Neural cell (in vitro differentiated cells): ENCODE measurements around the gene CEP170B. TPM values are rescaled to one million over a fixed set of nuclear protein-coding genes. Genes with fewer than 3 reads are reported as not detected.

Source experiments
- H2AFZ ChIP-seq: fragments of 200-600, 300-800 bp; sonication (generic), shearing (Covaris generic); 2 replicates; pipeline ENCODE4 v1.6.0; 2014; ENCODE audit warnings: low read depth, mild to moderate bottlenecking, antibody characterized with exemption, low read length, moderate library complexity
- H3F3A ChIP-seq: fragments of 200-600 bp; shearing (Covaris generic); 2 replicates; pipeline ENCODE4 v1.6.1; 2016; ENCODE audit warnings: mild to moderate bottlenecking, moderate library complexity, mixed read lengths, antibody characterized with exemption, low read length; ENCODE audit not compliant: insufficient read depth, poor library complexity, severe bottlenecking
- H3K27ac ChIP-seq: fragments of 200-600, 300-800 bp; sonication (generic), shearing (Covaris generic); 2 replicates; pipeline ENCODE4 v1.5.1; 2014; ENCODE audit warnings: mild to moderate bottlenecking, low read length, moderate library complexity
- H3K27me3 ChIP-seq: fragments of 300-800, 200-600 bp; sonication (generic), shearing (Covaris generic); 2 replicates; pipeline ENCODE4 v1.6.0; 2014; ENCODE audit warnings: mild to moderate bottlenecking, low read depth, low read length, moderate library complexity; ENCODE audit not compliant: insufficient read depth
- H3K36me3 ChIP-seq: fragments of 300-800, 200-600 bp; sonication (generic), shearing (Covaris generic); 2 replicates; pipeline ENCODE4 v1.5.1; 2014; ENCODE audit warnings: mild to moderate bottlenecking, antibody characterized with exemption, low read length, moderate library complexity; ENCODE audit not compliant: insufficient read depth
- H3K4me2 ChIP-seq: fragments of 300-800, 200-600 bp; sonication (generic), shearing (Covaris generic); 2 replicates; pipeline ENCODE4 v1.6.0; 2014; ENCODE audit warnings: mild to moderate bottlenecking, low read length
- H3K4me3 ChIP-seq: fragments of 300-800, 200-600 bp; sonication (generic), shearing (Covaris generic); 2 replicates; pipeline ENCODE4 v1.5.1; 2014; ENCODE audit warnings: mild to moderate bottlenecking, low read length, moderate library complexity
- H3K79me2 ChIP-seq: fragments of 200-600 bp; shearing (Covaris generic); replicated peaks from 2 replicates; pipeline ENCODE4 v1.6.0; 2014; ENCODE audit warnings: mild to moderate bottlenecking, low read length, moderate library complexity; ENCODE audit not compliant: insufficient read depth
- H3K9ac ChIP-seq: fragments of 300-800, 200-600 bp; sonication (generic), shearing (Covaris generic); 2 replicates; pipeline ENCODE4 v1.6.1; 2016; ENCODE audit warnings: mild to moderate bottlenecking, low read length, mixed read lengths
- H3K9me2 ChIP-seq: fragments of 200-600 bp; shearing (Covaris generic); 2 replicates; pipeline ENCODE4 v1.6.1; 2016; ENCODE audit warnings: mild to moderate bottlenecking, low read length, mixed read lengths; ENCODE audit not compliant: insufficient read depth
- H3K9me3 ChIP-seq: fragments of 200-600, 300-800 bp; sonication (generic), shearing (Covaris generic); 2 replicates; pipeline ENCODE4 v1.6.1; 2016; ENCODE audit warnings: mild to moderate bottlenecking, mixed run types, low read length, moderate library complexity, mixed read lengths
- H4K20me1 ChIP-seq: fragments of 200-600 bp; shearing (Covaris generic); 2 replicates; pipeline ENCODE4 v1.6.1; 2016; ENCODE audit warnings: mild to moderate bottlenecking, mixed run types; ENCODE audit not compliant: insufficient read depth
- CTCF ChIP-seq: fragments of 450-650 bp; IDR thresholded peaks from 2 replicates; pipeline ENCODE4 v1.5.1; 2014; ENCODE audit warnings: antibody characterized with exemption, mild to moderate bottlenecking, moderate library complexity; ENCODE audit not compliant: poor library complexity, severe bottlenecking
- EP300 ChIP-seq: fragments of 450-650 bp; conservative IDR thresholded peaks from 2 replicates; pipeline ENCODE4 v1.6.1; 2014; ENCODE audit warnings: antibody characterized with exemption, mild to moderate bottlenecking, moderate library complexity; ENCODE audit not compliant: poor library complexity, severe bottlenecking
- EZH2 ChIP-seq: fragments of 200-600, 300-800 bp; shearing (Covaris generic), sonication (generic); IDR thresholded peaks from 2 replicates; pipeline ENCODE4 v1.6.1; 2014; ENCODE audit warnings: antibody characterized with exemption, low read length, borderline replicate concordance, mild to moderate bottlenecking; ENCODE audit not compliant: insufficient read depth, poor library complexity, severe bottlenecking
- MXI1 ChIP-seq: fragments of 450-650 bp; conservative IDR thresholded peaks from 2 replicates; pipeline ENCODE4 v1.6.1; 2014; ENCODE audit warnings: antibody characterized with exemption, mild to moderate bottlenecking; ENCODE audit not compliant: poor library complexity, severe bottlenecking
- POLR2AphosphoS5 ChIP-seq: IDR thresholded peaks from 2 replicates; pipeline ENCODE4 v1.6.1; 2012
- RAD21 ChIP-seq: fragments of 450-650 bp; conservative IDR thresholded peaks from 2 replicates; pipeline ENCODE4 v1.6.1; 2014; ENCODE audit warnings: antibody characterized with exemption, mild to moderate bottlenecking, moderate library complexity
- REST ChIP-seq: IDR thresholded peaks from 2 replicates; pipeline ENCODE4 v1.6.1; 2012; ENCODE audit warnings: borderline replicate concordance
- SMC3 ChIP-seq: fragments of 450-650 bp; conservative IDR thresholded peaks from 2 replicates; pipeline ENCODE4 v1.6.1; 2014; ENCODE audit warnings: antibody characterized with exemption, mild to moderate bottlenecking, moderate library complexity; ENCODE audit not compliant: poor library complexity
- TAF1 ChIP-seq: IDR thresholded peaks from 2 replicates; pipeline ENCODE4 v1.6.1; 2012; ENCODE audit warnings: low read depth
- polyA plus RNA-seq: library from polyadenylated mRNA; depleted of rRNA; stranded (reverse); fragments of >200 nt; gene quantifications from 2 replicates; pipeline ENCODE4 v1.2.3, GENCODE V29; 2014

Gene CEP170B
- polyA plus RNA-seq, 1 donor from 2014 or later = 11.6 TPM

- Histone ChIP-seq H3K9me3 (no peaks in the 10 kb centered on the region), H3K36me3 (no peaks in the 10 kb centered on the region), H3F3A (no peaks in the 10 kb centered on the region), H4K20me1 (no peaks in the 10 kb centered on the region), H3K9me2 (no peaks in the 10 kb centered on the region), H3K4me3 (no peak overlapping the region), H2AFZ (no peak overlapping the region), H3K79me2 (no peaks in the 10 kb centered on the region), H3K27ac (no peak overlapping the region), H3K9ac (no peak overlapping the region), H3K4me2 (no peak overlapping the region), H3K27me3 (peaks cover 38% of the 10 kb centered on the region)
- no peak for TF ChIP-seq POLR2AphosphoS5
- no peak for TF ChIP-seq SMC3
- TF ChIP-seq REST = no peak
- no peak for TF ChIP-seq EZH2
- TF ChIP-seq CTCF = no peak
- no peak for TF ChIP-seq TAF1
- TF ChIP-seq EP300 = no peak
- no peak for TF ChIP-seq MXI1
- no peak for TF ChIP-seq RAD21
These were observed 65.6 kb downstream of the CEP170B start for GRCh38 chr14:104930526-104931303.

- Histone ChIP-seq H3K79me2 (no peaks in the 10 kb centered on the region), H3K9ac (no peak overlapping the region), H3K27ac (no peak overlapping the region), H2AFZ (no peak overlapping the region), H3K36me3 (no peaks in the 10 kb centered on the region), H3K9me2 (no peaks in the 10 kb centered on the region), H3K4me2 (no peak overlapping the region), H3F3A (no peaks in the 10 kb centered on the region), H3K4me3 (no peak overlapping the region), H3K27me3 (peaks cover 38% of the 10 kb centered on the region), H4K20me1 (no peaks in the 10 kb centered on the region), H3K9me3 (no peaks in the 10 kb centered on the region)
- TF ChIP-seq TAF1 (no peak), POLR2AphosphoS5 (no peak), EZH2 (no peak), REST (no peak), RAD21 (no peak), SMC3 (no peak), CTCF (no peak), EP300 (no peak), MXI1 (no peak)
These were observed 66.3 kb downstream of the CEP170B start for GRCh38 chr14:104931304-104931770.
